Type B pancreatic cell (in vitro differentiated cells): ENCODE measurements around the gene EML1. TPM values are rescaled to one million over a fixed set of nuclear protein-coding genes. Genes with fewer than 3 reads are reported as not detected.

ENCODE experiments used
- DNase-seq: peaks from one replicate; pipeline ENCODE4 v3.0.0; 2021; ENCODE audit warnings: mixed read lengths; ENCODE audit not compliant: unreplicated experiment; ENCODE audit errors: extremely low spot score
- H3K27ac Mint-ChIP-seq: 2 replicates; pipeline ENCODE4 v1.8.0; 2021; ENCODE audit warnings: mild to moderate bottlenecking, mixed read lengths
- H3K27me3 Mint-ChIP-seq: 2 replicates; pipeline ENCODE4 v1.8.0; 2021; ENCODE audit warnings: mixed read lengths
- H3K36me3 Mint-ChIP-seq: 2 replicates; pipeline ENCODE4 v1.8.0; 2021; ENCODE audit warnings: mixed read lengths
- H3K4me1 Mint-ChIP-seq: one replicate; pipeline ENCODE4 v1.8.0; 2021; ENCODE audit warnings: mixed read lengths; ENCODE audit not compliant: unreplicated experiment
- H3K4me3 Mint-ChIP-seq: 2 replicates; pipeline ENCODE4 v1.8.0; 2021; ENCODE audit warnings: mild to moderate bottlenecking, mixed read lengths
- H3K9me3 Mint-ChIP-seq: 2 replicates; pipeline ENCODE4 v1.8.0; 2021; ENCODE audit warnings: mixed read lengths
- total RNA-seq: library from RNA; stranded (reverse); gene quantifications from 2 replicates; pipeline ENCODE4 v1.2.1, GENCODE V29; 2021; ENCODE audit warnings: low replicate concordance
- TF ChIP-seq, protein P1 (sequence below): fragments of 200-600 bp; sonication (generic); conservative IDR thresholded peaks from 2 replicates; pipeline ENCODE4 v1.5.0; 2021; ENCODE audit warnings: antibody characterized with exemption, mild to moderate bottlenecking

The EML1 gene
- total RNA-seq, 1 donor from 2014 or later, result 45.7 TPM

DNA sequence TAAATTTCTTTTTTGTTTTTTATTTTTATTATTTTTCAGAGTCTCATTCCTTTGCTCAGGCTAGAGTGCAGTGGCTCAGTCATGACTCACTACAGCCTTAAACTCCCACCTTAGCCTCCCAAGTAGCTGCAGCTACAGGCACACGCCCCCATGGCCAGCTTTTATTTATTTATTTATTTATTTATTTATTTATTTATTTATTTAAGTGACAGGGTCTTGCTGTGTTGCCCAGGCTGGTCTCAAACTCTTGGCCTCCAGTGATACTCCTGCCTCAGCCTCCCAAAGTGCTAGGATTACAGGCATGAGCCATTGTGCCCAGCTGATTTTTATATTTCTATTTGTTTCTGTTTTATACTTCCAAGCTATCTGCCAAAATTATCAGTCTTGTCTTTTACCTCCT, 182.8 kb downstream of the EML1 start:
- DNase-seq, result no peak
- Mint-ChIP-seq H3K36me3 (peaks cover 16% of the 10 kb centered on the region), H3K27me3 (no peaks in the 10 kb centered on the region), H3K9me3 (no peaks in the 10 kb centered on the region), H3K4me1 (peaks cover 18% of the 10 kb centered on the region), H3K4me3 (peak overlapping the region; percentile 4), H3K27ac (no peak overlapping the region)
- TF ChIP-seq, protein P1, sequence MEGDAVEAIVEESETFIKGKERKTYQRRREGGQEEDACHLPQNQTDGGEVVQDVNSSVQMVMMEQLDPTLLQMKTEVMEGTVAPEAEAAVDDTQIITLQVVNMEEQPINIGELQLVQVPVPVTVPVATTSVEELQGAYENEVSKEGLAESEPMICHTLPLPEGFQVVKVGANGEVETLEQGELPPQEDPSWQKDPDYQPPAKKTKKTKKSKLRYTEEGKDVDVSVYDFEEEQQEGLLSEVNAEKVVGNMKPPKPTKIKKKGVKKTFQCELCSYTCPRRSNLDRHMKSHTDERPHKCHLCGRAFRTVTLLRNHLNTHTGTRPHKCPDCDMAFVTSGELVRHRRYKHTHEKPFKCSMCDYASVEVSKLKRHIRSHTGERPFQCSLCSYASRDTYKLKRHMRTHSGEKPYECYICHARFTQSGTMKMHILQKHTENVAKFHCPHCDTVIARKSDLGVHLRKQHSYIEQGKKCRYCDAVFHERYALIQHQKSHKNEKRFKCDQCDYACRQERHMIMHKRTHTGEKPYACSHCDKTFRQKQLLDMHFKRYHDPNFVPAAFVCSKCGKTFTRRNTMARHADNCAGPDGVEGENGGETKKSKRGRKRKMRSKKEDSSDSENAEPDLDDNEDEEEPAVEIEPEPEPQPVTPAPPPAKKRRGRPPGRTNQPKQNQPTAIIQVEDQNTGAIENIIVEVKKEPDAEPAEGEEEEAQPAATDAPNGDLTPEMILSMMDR, result no peak

DNA sequence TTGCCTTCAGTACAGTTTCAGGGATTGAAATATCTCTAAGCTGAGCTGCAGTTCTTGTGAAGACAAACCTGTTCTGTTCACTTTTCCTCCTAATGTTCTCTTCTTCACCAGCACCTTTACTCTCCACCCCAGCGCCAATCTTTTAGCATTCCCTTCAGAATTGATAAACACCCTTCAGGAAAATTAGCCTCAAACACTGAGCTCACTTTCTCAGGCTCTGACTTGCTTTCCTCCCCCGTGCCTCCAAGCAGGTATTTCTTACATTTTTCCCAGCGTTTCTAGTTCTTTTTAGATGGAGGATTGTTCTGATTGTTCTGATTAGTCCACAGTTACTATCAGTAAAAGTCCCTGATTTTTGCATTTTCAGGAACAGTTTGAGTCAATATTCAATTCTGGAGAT, 183.5 kb downstream of the EML1 start:
- Mint-ChIP-seq H3K4me3 (peak overlapping the region; percentile 14), H3K36me3 (peaks cover 16% of the 10 kb centered on the region), H3K9me3 (no peaks in the 10 kb centered on the region), H3K27ac (no peak overlapping the region), H3K27me3 (no peaks in the 10 kb centered on the region), H3K4me1 (peaks cover 18% of the 10 kb centered on the region)
- TF ChIP-seq, protein P1, result no peak
- DNase-seq, result no peak

DNA sequence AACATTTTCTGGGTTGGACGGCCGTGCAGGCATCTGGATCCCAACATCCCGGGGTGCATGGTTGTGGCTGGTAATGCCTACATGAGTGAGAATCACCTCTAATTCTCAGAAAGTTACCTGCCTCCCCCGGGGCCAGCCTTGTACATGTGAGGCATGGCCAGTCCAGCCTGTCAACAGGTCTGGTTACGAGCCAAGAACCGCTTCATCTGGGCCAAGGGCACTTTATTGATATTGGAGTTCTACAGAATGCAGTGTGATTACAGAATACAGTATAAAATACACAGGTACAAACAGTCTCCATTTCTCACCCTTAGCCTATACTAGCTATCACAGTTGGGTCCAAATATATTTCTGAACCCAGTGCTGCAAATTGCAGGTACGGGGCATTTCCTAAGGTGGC, 187.1 kb downstream of the EML1 start:
- no peak overlapping the region for H3K4me3 Mint-ChIP-seq
- H3K4me1 Mint-ChIP-seq, result peaks cover 29% of the 10 kb centered on the region
- H3K36me3 Mint-ChIP-seq, result peaks cover 17% of the 10 kb centered on the region
- TF ChIP-seq, protein P1, result no peak
- H3K27ac Mint-ChIP-seq, result no peak overlapping the region
- DNase-seq, result no peak
- H3K9me3 Mint-ChIP-seq, result no peaks in the 10 kb centered on the region
- no peaks in the 10 kb centered on the region for H3K27me3 Mint-ChIP-seq

DNA sequence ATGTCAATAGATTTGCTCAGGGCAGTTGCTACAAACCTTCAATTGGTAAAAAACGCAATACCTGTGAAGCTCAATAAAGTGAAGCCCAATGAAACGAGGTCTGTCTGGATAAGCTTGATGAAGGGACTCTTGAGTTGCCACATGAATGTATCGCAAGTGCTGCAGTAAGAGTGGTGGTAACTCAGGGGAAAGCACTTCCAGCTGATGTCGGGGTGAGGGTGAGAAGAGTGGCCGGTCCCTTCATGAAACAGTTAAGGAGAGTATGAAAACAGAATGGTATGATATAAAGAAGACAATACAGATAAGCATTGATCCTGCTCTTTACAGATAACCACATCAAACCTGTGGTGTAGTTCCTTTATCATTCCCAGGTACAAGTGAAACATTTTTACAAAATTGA, 188.6 kb downstream of the EML1 start:
- Mint-ChIP-seq H3K4me1 (peaks cover 24% of the 10 kb centered on the region), H3K27me3 (no peaks in the 10 kb centered on the region), H3K4me3 (no peak overlapping the region), H3K27ac (no peak overlapping the region), H3K36me3 (peaks cover 15% of the 10 kb centered on the region), H3K9me3 (no peaks in the 10 kb centered on the region)
- TF ChIP-seq, protein P1, result no peak
- no peak for DNase-seq

DNA sequence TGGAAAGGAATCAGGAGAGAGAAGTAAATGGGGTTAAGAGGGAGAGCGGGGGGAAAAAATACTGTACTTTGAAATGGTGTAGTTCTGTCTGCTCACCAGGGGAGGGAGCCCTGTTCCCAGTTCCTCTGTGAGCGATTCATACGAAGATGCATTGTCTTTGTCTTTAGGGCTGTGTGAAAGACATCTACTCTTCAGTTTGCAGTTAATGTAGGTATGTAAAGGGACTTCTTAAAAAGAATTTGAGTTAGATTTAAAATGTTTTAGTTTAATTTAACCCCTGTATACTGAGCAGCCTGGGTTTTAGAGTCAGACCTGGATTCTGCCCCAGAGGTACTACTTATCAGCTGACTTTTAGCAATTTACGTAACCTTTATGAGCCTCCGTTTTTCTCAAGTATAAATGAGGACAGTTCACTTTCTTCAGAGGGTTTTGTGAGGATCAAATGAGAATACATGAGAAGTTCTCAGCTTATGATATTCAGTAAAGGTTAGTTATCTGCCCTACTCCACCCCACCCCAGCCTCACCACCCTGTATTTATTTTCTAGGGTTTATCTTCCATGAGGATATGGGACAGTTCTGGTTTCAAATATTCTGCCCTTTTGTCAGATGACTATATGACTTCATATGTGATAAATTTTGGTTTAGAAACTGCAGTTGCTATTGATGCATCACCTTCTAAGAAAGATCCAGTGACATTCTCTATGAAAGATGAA, 189.5 kb downstream of the EML1 start:
- TF ChIP-seq, protein P1, result peak; percentile 96
- H3K4me3 Mint-ChIP-seq, result peak overlapping the region; percentile 28
- no peak for DNase-seq

More for the DNA sequence above, 189.5 kb downstream of the EML1 start:
- Mint-ChIP-seq H3K27me3 (no peaks in the 10 kb centered on the region), H3K9me3 (no peaks in the 10 kb centered on the region), H3K27ac (no peak overlapping the region), H3K36me3 (peaks cover 14% of the 10 kb centered on the region), H3K4me1 (peaks cover 23% of the 10 kb centered on the region)
